ENCODE results near the gene KIAA1671. TPM values are rescaled to one million over a fixed set of nuclear protein-coding genes. Genes with fewer than 3 reads are reported as not detected.

Gene KIAA1671
- total and polyA plus RNA-seq, 5 donors from 2014 or later = 0.21 to 3.3 (median 0.65) TPM; not detected in 1

GRCh38 chr22:24995649-24996180 lies 43.2 kb downstream of the KIAA1671 start:
- no peaks in the 10 kb centered on the region for H3K27me3 ChIP-seq (ENCODE audit: control insufficient read depth, insufficient read depth, low read length)
- no peaks in the 10 kb centered on the region for H3K4me1 ChIP-seq (ENCODE audit: control insufficient read depth, insufficient read depth, low read length, poor library complexity, severe bottlenecking)
- H3K27ac ChIP-seq (ENCODE audit: insufficient read depth, low read length, poor library complexity, severe bottlenecking) = no peak overlapping the region
- DNase-seq (no peak), ATAC-seq (ENCODE audit: low read depth in 2 of 2) (no peak)
- H3K36me3 ChIP-seq (ENCODE audit: control insufficient read depth, insufficient read depth, low read length) = no peaks in the 10 kb centered on the region
- no peaks in the 10 kb centered on the region for H3K9me3 ChIP-seq (ENCODE audit: control insufficient read depth in 2 of 2, low read length in 2 of 2)
- H3K36me3 Mint-ChIP-seq = no peaks in the 10 kb centered on the region
- peaks cover 0 to 1% (median 0%) of the 10 kb centered on the region in 7 donors for H3K9me3 Mint-ChIP-seq
- H3K27me3 Mint-ChIP-seq = peaks cover 14% of the 10 kb centered on the region
- H3K4me3 ChIP-seq (ENCODE audit: low read depth, low read length) = no peak overlapping the region
- no peak overlapping the region for H3K27ac Mint-ChIP-seq
- no peaks in the 10 kb centered on the region for H3K4me1 Mint-ChIP-seq
- no peak overlapping the region for H3K4me3 Mint-ChIP-seq

GRCh38 chr22:24996420-24996952 lies 44.0 kb downstream of the KIAA1671 start:
- Histone ChIP-seq H3K4me3 (ENCODE audit: low read depth, low read length) (no peak overlapping the region), H3K4me1 (ENCODE audit: control insufficient read depth, insufficient read depth, low read length, poor library complexity, severe bottlenecking) (no peaks in the 10 kb centered on the region), H3K9me3 (ENCODE audit: control insufficient read depth in 2 of 2, low read length in 2 of 2) (no peaks in the 10 kb centered on the region), H3K27ac (ENCODE audit: insufficient read depth, low read length, poor library complexity, severe bottlenecking) (no peak overlapping the region), H3K27me3 (ENCODE audit: control insufficient read depth, insufficient read depth, low read length) (no peaks in the 10 kb centered on the region), H3K36me3 (ENCODE audit: control insufficient read depth, insufficient read depth, low read length) (no peaks in the 10 kb centered on the region)
- H3K27ac Mint-ChIP-seq = no peak overlapping the region
- H3K9me3 Mint-ChIP-seq = peaks cover 0 to 4% (median 0%) of the 10 kb centered on the region in 7 donors
- H3K27me3 Mint-ChIP-seq = peaks cover 14% of the 10 kb centered on the region
- H3K4me1 Mint-ChIP-seq = no peaks in the 10 kb centered on the region
- ATAC-seq (ENCODE audit: low read depth in 2 of 2) (no peak), DNase-seq (peak in 1 of 3 donors; percentile 29)
- no peak overlapping the region for H3K4me3 Mint-ChIP-seq
- no peaks in the 10 kb centered on the region for H3K36me3 Mint-ChIP-seq

GRCh38 chr22:24997023-24997422 lies 44.5 kb downstream of the KIAA1671 start:
- no peak overlapping the region for H3K27ac Mint-ChIP-seq
- H3K36me3 Mint-ChIP-seq = no peaks in the 10 kb centered on the region
- ATAC-seq (ENCODE audit: low read depth in 2 of 2) (no peak), DNase-seq (no peak)
- no peak overlapping the region for H3K4me3 Mint-ChIP-seq
- no peaks in the 10 kb centered on the region for H3K36me3 ChIP-seq (ENCODE audit: control insufficient read depth, insufficient read depth, low read length)
- H3K4me1 ChIP-seq (ENCODE audit: control insufficient read depth, insufficient read depth, low read length, poor library complexity, severe bottlenecking) = peaks cover 1% of the 10 kb centered on the region
- H3K27me3 Mint-ChIP-seq = peaks cover 13% of the 10 kb centered on the region
- peaks cover 0 to 4% (median 0%) of the 10 kb centered on the region in 7 donors for H3K9me3 Mint-ChIP-seq
- H3K27me3 ChIP-seq (ENCODE audit: control insufficient read depth, insufficient read depth, low read length) = no peaks in the 10 kb centered on the region
- H3K9me3 ChIP-seq (ENCODE audit: control insufficient read depth in 2 of 2, low read length in 2 of 2) = no peaks in the 10 kb centered on the region
- peaks cover 0 to under 1% (median 0%) of the 10 kb centered on the region in 4 donors for H3K4me1 Mint-ChIP-seq
- H3K4me3 ChIP-seq (ENCODE audit: low read depth, low read length) = no peak overlapping the region
- H3K27ac ChIP-seq (ENCODE audit: insufficient read depth, low read length, poor library complexity, severe bottlenecking) = no peak overlapping the region

GRCh38 chr22:25000686-25001085 lies 48.2 kb downstream of the KIAA1671 start:
- ATAC-seq (ENCODE audit: low read depth in 2 of 2) (no peak), DNase-seq (no peak)
- Mint-ChIP-seq H3K36me3 (no peaks in the 10 kb centered on the region), H3K4me1 (peaks cover 0 to 4% (median 0%) of the 10 kb centered on the region in 4 donors), H3K27ac (no peak overlapping the region), H3K9me3 (peaks cover 0 to 3% (median 0%) of the 10 kb centered on the region in 7 donors), H3K4me3 (no peak overlapping the region), H3K27me3 (peaks cover 5% of the 10 kb centered on the region)
- H3K36me3 ChIP-seq (ENCODE audit: control insufficient read depth, insufficient read depth, low read length) = no peaks in the 10 kb centered on the region
- no peaks in the 10 kb centered on the region for H3K9me3 ChIP-seq (ENCODE audit: control insufficient read depth in 2 of 2, low read length in 2 of 2)
- no peak overlapping the region for H3K27ac ChIP-seq (ENCODE audit: insufficient read depth, low read length, poor library complexity, severe bottlenecking)
- H3K4me3 ChIP-seq (ENCODE audit: low read depth, low read length) = no peak overlapping the region
- H3K27me3 ChIP-seq (ENCODE audit: control insufficient read depth, insufficient read depth, low read length) = no peaks in the 10 kb centered on the region
- peaks cover 7% of the 10 kb centered on the region for H3K4me1 ChIP-seq (ENCODE audit: control insufficient read depth, insufficient read depth, low read length, poor library complexity, severe bottlenecking)

- H3K4me1 Mint-ChIP-seq = peaks cover 0 to 4% (median 0%) of the 10 kb centered on the region in 4 donors
- H3K4me3 ChIP-seq (ENCODE audit: low read depth, low read length) = no peak overlapping the region
- H3K27me3 ChIP-seq (ENCODE audit: control insufficient read depth, insufficient read depth, low read length) = no peaks in the 10 kb centered on the region
- no peak overlapping the region for H3K27ac ChIP-seq (ENCODE audit: insufficient read depth, low read length, poor library complexity, severe bottlenecking)
- H3K36me3 ChIP-seq (ENCODE audit: control insufficient read depth, insufficient read depth, low read length) = no peaks in the 10 kb centered on the region
- H3K36me3 Mint-ChIP-seq = no peaks in the 10 kb centered on the region
- DNase-seq (peak in 1 of 3 donors; percentile 58), ATAC-seq (ENCODE audit: low read depth in 2 of 2) (no peak)
- no peaks in the 10 kb centered on the region for H3K27me3 Mint-ChIP-seq
- peaks cover 0 to 5% (median 0%) of the 10 kb centered on the region in 7 donors for H3K9me3 Mint-ChIP-seq
- H3K4me1 ChIP-seq (ENCODE audit: control insufficient read depth, insufficient read depth, low read length, poor library complexity, severe bottlenecking) = peaks cover 7% of the 10 kb centered on the region
- no peak overlapping the region for H3K4me3 Mint-ChIP-seq
- H3K9me3 ChIP-seq (ENCODE audit: control insufficient read depth in 2 of 2, low read length in 2 of 2) = no peaks in the 10 kb centered on the region
- H3K27ac Mint-ChIP-seq = no peak overlapping the region
Measured at GRCh38 chr22:25002241-25002985, 49.9 kb downstream of the KIAA1671 start.

- Mint-ChIP-seq H3K27me3 (no peaks in the 10 kb centered on the region), H3K36me3 (no peaks in the 10 kb centered on the region), H3K4me3 (no peak overlapping the region), H3K27ac (no peak overlapping the region), H3K4me1 (peaks cover 0 to 4% (median 1%) of the 10 kb centered on the region in 4 donors), H3K9me3 (peaks cover 0 to 3% (median 0%) of the 10 kb centered on the region in 7 donors)
- Histone ChIP-seq H3K9me3 (ENCODE audit: control insufficient read depth in 2 of 2, low read length in 2 of 2) (no peaks in the 10 kb centered on the region), H3K36me3 (ENCODE audit: control insufficient read depth, insufficient read depth, low read length) (no peaks in the 10 kb centered on the region), H3K27ac (ENCODE audit: insufficient read depth, low read length, poor library complexity, severe bottlenecking) (no peak overlapping the region), H3K4me3 (ENCODE audit: low read depth, low read length) (no peak overlapping the region), H3K27me3 (ENCODE audit: control insufficient read depth, insufficient read depth, low read length) (no peaks in the 10 kb centered on the region), H3K4me1 (ENCODE audit: control insufficient read depth, insufficient read depth, low read length, poor library complexity, severe bottlenecking) (peaks cover 7% of the 10 kb centered on the region)
- ATAC-seq (ENCODE audit: low read depth in 2 of 2) = no peak
- DNase-seq = no peak
Measured at GRCh38 chr22:25006354-25006753, 53.8 kb downstream of the KIAA1671 start.

GRCh38 chr22:25007444-25008106 lies 55.1 kb downstream of the KIAA1671 start:
- H3K4me3 ChIP-seq (ENCODE audit: low read depth, low read length) = no peak overlapping the region
- no peak overlapping the region for H3K27ac ChIP-seq (ENCODE audit: insufficient read depth, low read length, poor library complexity, severe bottlenecking)
- no peak overlapping the region for H3K4me3 Mint-ChIP-seq
- ATAC-seq (ENCODE audit: low read depth in 2 of 2) (no peak), DNase-seq (no peak)
- H3K27me3 Mint-ChIP-seq = no peaks in the 10 kb centered on the region
- no peaks in the 10 kb centered on the region for H3K9me3 ChIP-seq (ENCODE audit: control insufficient read depth in 2 of 2, low read length in 2 of 2)
- peaks cover 0 to 2% (median 0%) of the 10 kb centered on the region in 4 donors for H3K4me1 Mint-ChIP-seq
- no peaks in the 10 kb centered on the region for H3K27me3 ChIP-seq (ENCODE audit: control insufficient read depth, insufficient read depth, low read length)
- no peaks in the 10 kb centered on the region for H3K36me3 ChIP-seq (ENCODE audit: control insufficient read depth, insufficient read depth, low read length)
- H3K9me3 Mint-ChIP-seq = peaks cover 0 to 3% (median 0%) of the 10 kb centered on the region in 7 donors
- H3K4me1 ChIP-seq (ENCODE audit: control insufficient read depth, insufficient read depth, low read length, poor library complexity, severe bottlenecking) = no peaks in the 10 kb centered on the region
- no peaks in the 10 kb centered on the region for H3K36me3 Mint-ChIP-seq
- no peak overlapping the region for H3K27ac Mint-ChIP-seq
